ENCODE measurements around the gene TMEM140.
"Not testable (repeated sequence)": the region's sequence is repeated elsewhere in the genome, so short reads cannot be mapped to it uniquely, and the experiment has no call there.

Gene TMEM140

DNA sequence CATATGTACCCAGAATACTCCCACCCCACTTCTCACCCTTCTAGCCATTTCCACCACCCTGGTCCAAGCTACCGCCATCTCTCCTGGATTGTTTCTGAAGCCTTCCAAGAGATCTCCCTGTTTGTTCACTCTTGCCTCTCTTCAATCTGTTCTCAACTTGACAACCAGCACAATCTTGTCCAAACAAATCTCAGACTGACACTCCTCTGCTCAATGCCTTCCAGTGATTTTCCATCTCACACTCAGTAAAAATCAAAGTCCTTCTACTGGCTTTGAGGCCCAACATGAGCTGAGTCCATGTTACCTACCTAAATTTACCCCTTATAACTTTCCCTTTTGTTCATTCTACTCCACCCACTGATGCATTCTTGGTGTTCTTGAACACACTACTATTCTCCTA, 33.2 kb upstream of the TMEM140 start:
- TF ChIP-seq, protein P1, sequence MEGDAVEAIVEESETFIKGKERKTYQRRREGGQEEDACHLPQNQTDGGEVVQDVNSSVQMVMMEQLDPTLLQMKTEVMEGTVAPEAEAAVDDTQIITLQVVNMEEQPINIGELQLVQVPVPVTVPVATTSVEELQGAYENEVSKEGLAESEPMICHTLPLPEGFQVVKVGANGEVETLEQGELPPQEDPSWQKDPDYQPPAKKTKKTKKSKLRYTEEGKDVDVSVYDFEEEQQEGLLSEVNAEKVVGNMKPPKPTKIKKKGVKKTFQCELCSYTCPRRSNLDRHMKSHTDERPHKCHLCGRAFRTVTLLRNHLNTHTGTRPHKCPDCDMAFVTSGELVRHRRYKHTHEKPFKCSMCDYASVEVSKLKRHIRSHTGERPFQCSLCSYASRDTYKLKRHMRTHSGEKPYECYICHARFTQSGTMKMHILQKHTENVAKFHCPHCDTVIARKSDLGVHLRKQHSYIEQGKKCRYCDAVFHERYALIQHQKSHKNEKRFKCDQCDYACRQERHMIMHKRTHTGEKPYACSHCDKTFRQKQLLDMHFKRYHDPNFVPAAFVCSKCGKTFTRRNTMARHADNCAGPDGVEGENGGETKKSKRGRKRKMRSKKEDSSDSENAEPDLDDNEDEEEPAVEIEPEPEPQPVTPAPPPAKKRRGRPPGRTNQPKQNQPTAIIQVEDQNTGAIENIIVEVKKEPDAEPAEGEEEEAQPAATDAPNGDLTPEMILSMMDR (IDR thresholded peaks at IDR 0.05; ENCODE audit: extremely low read depth, missing control alignments), result no peak
- no peak for DNase-seq (ENCODE audit: low spot score)

DNA sequence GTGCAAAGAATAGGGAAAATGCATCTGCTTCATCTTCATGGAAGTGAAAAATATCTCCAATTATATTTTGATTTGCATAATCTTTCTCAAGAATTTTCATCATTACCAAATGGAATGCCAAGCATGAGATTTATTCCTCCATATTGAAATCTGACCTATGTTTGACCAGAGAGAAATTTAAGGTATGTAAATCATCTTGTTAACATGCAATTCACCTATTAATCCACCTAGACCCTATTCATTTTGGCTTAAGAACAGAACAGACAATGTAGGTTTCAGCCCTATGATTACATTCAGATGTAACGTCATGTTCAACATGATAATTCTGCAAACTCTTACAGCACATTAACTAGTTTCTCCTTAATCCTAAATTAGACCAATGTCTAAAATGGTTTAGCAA, 30.8 kb upstream of the TMEM140 start:
- no peak for DNase-seq (ENCODE audit: low spot score)
- TF ChIP-seq, protein P1 (IDR thresholded peaks at IDR 0.05; ENCODE audit: extremely low read depth, missing control alignments), result no peak

DNA sequence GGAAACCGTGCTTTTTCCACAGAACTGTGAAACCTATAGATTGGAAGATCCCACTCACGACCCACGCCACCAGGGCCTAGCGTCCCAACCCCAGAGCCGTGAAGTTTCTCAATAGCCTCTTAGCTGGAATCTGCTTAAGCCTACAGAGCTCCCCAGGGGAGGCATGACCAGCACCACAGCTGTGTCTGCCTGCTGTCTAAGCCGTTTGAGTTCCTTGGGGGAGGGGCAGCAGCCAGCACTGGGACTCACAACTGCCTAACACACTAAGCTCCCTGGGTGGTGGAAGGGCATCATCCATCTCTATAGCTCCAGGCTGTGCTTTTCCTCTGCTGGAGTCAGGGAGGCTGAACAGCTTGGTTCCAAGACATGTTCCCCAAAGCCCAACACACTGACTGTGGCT, 26.0 kb upstream of the TMEM140 start:
- no peak for DNase-seq (ENCODE audit: low spot score)
- TF ChIP-seq, protein P1 (IDR thresholded peaks at IDR 0.05; ENCODE audit: extremely low read depth, missing control alignments), result no peak

DNA sequence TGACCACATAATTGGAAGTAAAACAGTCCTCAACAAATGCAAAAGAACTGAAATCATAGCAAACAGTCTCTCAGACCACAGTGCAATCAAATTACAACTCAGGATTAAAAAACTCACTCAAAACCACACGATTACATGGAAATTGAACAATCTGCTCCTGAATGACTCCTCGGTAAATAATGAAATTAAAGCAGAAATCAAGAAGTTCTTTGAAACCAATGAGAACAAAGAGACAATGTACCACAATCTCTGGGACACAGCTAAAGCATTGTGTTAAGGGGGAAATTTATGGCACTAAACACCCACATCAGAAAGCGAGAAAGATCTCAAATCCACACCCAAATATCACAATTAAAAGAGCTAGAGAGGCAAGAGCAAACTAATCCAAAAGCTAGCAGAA, 23.2 kb upstream of the TMEM140 start:
- not testable (repeated sequence) for DNase-seq (ENCODE audit: low spot score)

DNA sequence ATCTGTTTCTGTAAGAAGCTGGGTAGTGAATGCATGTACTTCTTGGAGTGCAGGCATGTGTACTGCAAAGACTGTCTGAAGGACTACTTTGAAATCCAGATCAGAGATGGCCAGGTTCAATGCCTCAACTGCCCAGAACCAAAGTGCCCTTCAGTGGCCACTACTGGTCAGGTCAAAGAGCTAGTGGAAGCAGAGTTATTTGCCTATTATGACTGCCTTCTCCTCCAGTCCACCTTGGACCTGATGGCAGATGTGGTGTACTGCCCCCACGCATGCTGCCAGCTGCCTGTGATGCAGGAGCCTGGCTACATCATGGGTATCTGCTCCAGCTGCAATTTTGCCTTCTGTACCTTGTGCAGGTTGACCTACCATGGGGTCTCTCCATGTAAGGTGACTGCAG, 18.9 kb upstream of the TMEM140 start:
- no peak for DNase-seq (ENCODE audit: low spot score)
- TF ChIP-seq, protein P1 (IDR thresholded peaks at IDR 0.05; ENCODE audit: extremely low read depth, missing control alignments), result no peak

DNA sequence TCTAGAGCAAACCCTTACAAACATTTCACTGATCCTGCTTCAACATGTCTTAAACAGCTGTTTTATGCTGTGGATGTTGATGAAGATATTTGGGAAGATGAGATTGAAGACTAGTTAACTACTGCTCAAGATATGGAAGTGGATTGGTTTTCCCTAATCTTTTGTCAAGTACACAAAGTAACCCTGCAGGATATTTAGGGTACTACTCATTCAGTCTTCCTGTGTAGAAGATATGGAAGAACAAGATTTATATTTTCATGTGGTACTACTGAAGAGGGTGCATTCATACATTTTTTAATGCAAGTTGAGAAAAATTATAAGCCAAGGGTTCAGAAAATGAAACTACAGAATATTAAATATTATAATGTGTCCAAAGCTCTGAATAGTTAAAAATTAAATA, 18.3 kb upstream of the TMEM140 start:
- TF ChIP-seq, protein P1 (IDR thresholded peaks at IDR 0.05; ENCODE audit: extremely low read depth, missing control alignments), result no peak
- DNase-seq (ENCODE audit: low spot score), result no peak

DNA sequence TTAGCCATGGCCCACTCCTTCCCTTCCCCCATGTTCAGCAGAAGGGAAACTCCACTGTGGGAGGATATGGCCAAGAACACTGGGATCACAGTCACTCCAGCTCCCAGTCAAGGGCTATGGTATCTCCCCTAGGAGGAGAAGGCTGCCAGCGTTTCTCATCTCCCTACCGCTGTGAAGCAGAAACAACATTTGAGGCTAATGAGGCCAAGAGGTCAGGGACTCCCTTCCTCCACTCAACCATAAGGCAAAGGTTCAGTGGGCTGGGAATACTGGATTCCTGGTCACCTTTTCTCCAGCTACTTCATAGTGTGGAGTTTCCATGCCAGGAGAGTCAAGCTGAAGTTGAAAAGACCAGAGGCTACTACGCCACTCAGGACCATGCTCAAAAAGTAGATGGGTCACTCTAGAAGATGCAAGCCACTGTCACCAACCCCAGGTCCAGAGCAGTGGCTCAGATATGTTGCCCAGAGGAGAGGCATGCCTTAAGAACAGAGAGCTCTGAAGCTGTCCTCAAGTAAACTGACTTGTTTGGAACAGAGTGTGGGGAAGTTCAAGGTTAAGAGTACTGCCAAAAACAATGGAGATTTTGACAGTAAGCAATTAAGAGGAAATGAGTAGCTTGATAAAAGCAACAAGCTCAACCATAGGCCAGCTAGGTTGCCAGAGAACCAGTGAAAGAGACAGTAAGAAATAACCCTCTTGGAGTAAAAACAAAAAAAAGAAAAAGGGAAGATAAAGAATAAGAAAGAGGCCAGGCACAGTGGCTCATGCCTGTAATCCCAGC, 3.8 kb upstream of the TMEM140 start:
- no peak for DNase-seq (ENCODE audit: low spot score)
- TF ChIP-seq, protein P1 (IDR thresholded peaks at IDR 0.05; ENCODE audit: extremely low read depth, missing control alignments), result no peak

DNA sequence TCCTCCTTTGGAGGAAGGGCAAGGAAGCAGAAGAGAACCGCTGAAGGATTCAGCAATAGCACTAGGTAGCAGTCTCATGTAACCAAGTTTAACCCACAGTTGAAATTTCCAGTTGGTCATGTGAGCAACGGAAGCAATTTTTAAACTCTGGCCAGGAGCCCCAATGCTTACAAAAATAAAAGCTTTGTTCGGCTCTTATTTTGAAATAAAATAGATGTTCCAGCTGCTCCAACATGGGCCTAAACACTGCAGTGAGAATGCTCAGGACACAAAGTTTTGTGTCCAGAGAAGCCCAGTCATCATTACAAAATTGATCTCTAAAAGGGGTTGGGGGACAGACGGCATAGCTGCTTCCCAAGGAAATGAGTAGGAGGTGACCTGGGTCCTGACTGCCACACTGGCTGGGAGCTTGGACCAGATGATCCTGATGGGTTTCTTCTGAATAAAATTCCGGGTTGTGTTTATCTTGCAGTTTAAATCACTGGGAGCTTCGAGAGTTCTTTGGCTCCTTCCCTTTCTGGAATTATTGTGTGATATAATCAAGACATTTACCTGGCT, 452 bp upstream of the TMEM140 start:
- DNase-seq (ENCODE audit: low spot score), result peak; percentile 11
- TF ChIP-seq, protein P1 (IDR thresholded peaks at IDR 0.05; ENCODE audit: extremely low read depth, missing control alignments), result no peak
